GM19397 (cell line): ENCODE results near the gene SOX6.
"Not testable (repeated sequence)": the region's sequence is repeated elsewhere in the genome, so short reads cannot be mapped to it uniquely, and the experiment has no call there.

ENCODE experiments used
- ATAC-seq: cut with Tn5 transposase; IDR thresholded peaks from one replicate; pipeline ENCODE4 v1.9.1; 2021; ENCODE audit warnings: mild to moderate bottlenecking, moderate library complexity; ENCODE audit not compliant: unreplicated experiment

The SOX6 gene

GRCh38 chr11:15940462-15941205 is 415.7 kb downstream of the SOX6 start:
- ATAC-seq = no peak

- ATAC-seq = no peak
Measured at GRCh38 chr11:15938983-15939382, 417.4 kb downstream of the SOX6 start.

GRCh38 chr11:15938121-15938611 is 418.2 kb downstream of the SOX6 start:
- ATAC-seq = no peak

- no peak for ATAC-seq
Measured at GRCh38 chr11:15937601-15938120, 418.7 kb downstream of the SOX6 start.

GRCh38 chr11:15936011-15936410 is 420.3 kb downstream of the SOX6 start:
- ATAC-seq = no peak

- no peak for ATAC-seq
Measured at GRCh38 chr11:15935373-15935772, 421.0 kb downstream of the SOX6 start.

GRCh38 chr11:15933886-15934625 is 422.3 kb downstream of the SOX6 start:
- ATAC-seq = no peak

GRCh38 chr11:15932417-15932816 is 423.9 kb downstream of the SOX6 start:
- no peak for ATAC-seq

- no peak for ATAC-seq
Measured at GRCh38 chr11:15931497-15931896, 424.8 kb downstream of the SOX6 start.

- no peak for ATAC-seq
Measured at GRCh38 chr11:15930442-15931025, 425.8 kb downstream of the SOX6 start.

GRCh38 chr11:15929371-15929901 is 426.9 kb downstream of the SOX6 start:
- no peak for ATAC-seq

GRCh38 chr11:15927864-15928217 is 428.5 kb downstream of the SOX6 start:
- ATAC-seq = no peak

- ATAC-seq = no peak
Measured at GRCh38 chr11:15927196-15927863, 429.0 kb downstream of the SOX6 start.

GRCh38 chr11:15926071-15926470 is 430.3 kb downstream of the SOX6 start:
- no peak for ATAC-seq

GRCh38 chr11:15923183-15923582 is 433.2 kb downstream of the SOX6 start:
- no peak for ATAC-seq

GRCh38 chr11:15922745-15923144 is 433.6 kb downstream of the SOX6 start:
- ATAC-seq = not testable (repeated sequence)

GRCh38 chr11:15920856-15921629 is 435.3 kb downstream of the SOX6 start:
- ATAC-seq = no peak

- ATAC-seq = no peak
Measured at GRCh38 chr11:15918674-15919073, 437.7 kb downstream of the SOX6 start.

GRCh38 chr11:15918212-15918611 is 438.1 kb downstream of the SOX6 start:
- no peak for ATAC-seq
